Activated CD4-positive, alpha-beta T cell treated with anti-CD3 and anti-CD28 coated beads for 1 hour (primary cell): ENCODE results near the gene SH3BP2.
"Not testable (repeated sequence)": the region's sequence is repeated elsewhere in the genome, so short reads cannot be mapped to it uniquely, and the experiment has no call there.

Experiments used
- DNase-seq: peaks from one replicate; pipeline ENCODE4 v3.0.0-alpha.2; 2020

SH3BP2 gene

GRCh38 chr4:2792711-2793585, at the start of gene SH3BP2:
TSS of gene SH3BP2 (plus strand) at chr4:2793085. CDS start at chr4:2820618, 27,533 bp downstream.
- DNase-seq: no peak

- no peak for DNase-seq
Observed at GRCh38 chr4:2743518-2744445, 49.1 kb upstream of the SH3BP2 start.

- no peak for DNase-seq
Observed at GRCh38 chr4:2744576-2745270, 48.2 kb upstream of the SH3BP2 start.

GRCh38 chr4:2745516-2745915, 47.4 kb upstream of the SH3BP2 start:
- DNase-seq: no peak

- DNase-seq: peak; percentile 77
Observed at GRCh38 chr4:2745981-2746806, 46.7 kb upstream of the SH3BP2 start.

GRCh38 chr4:2746891-2747695, 45.8 kb upstream of the SH3BP2 start:
- no peak for DNase-seq

GRCh38 chr4:2750719-2751605, 41.9 kb upstream of the SH3BP2 start:
- DNase-seq: no peak

- no peak for DNase-seq
Observed at GRCh38 chr4:2753436-2753835, 39.4 kb upstream of the SH3BP2 start.

GRCh38 chr4:2754848-2755819, 37.8 kb upstream of the SH3BP2 start:
- no peak for DNase-seq

- peak; percentile 70 for DNase-seq
Observed at GRCh38 chr4:2755821-2756690, 36.8 kb upstream of the SH3BP2 start, which contains the start of gene TNIP2. TSS of gene TNIP2 (minus strand) at chr4:2756336. CDS start at chr4:2756289, 47 bp downstream.

- DNase-seq: no peak
Observed at GRCh38 chr4:2756691-2757350, 36.1 kb upstream of the SH3BP2 start.

GRCh38 chr4:2757426-2757825, 35.5 kb upstream of the SH3BP2 start:
- no peak for DNase-seq

- DNase-seq: no peak
Observed at GRCh38 chr4:2761035-2761923, 31.6 kb upstream of the SH3BP2 start.

GRCh38 chr4:2762048-2762447, 30.8 kb upstream of the SH3BP2 start:
- DNase-seq: no peak

- not testable (repeated sequence) for DNase-seq
Observed at GRCh38 chr4:2762486-2763370, 30.2 kb upstream of the SH3BP2 start.
